ENCODE results near the gene VSTM2B.
"Not testable (repeated sequence)": the region's sequence is repeated elsewhere in the genome, so short reads cannot be mapped to it uniquely, and the experiment has no call there.

The VSTM2B gene

GRCh38 chr19:29551774-29552173 lies 26.0 kb downstream of the VSTM2B start:
- H3K4me3 ChIP-seq (ENCODE audit: low read length), result no peak overlapping the region
- H3K4me1 ChIP-seq (ENCODE audit: insufficient read depth, low read length), result no peaks in the 10 kb centered on the region
- H3K9ac ChIP-seq (ENCODE audit: low read depth, low read length), result no peak overlapping the region
- no peak overlapping the region for H3K27ac ChIP-seq (ENCODE audit: low read length)
- peaks cover 15% of the 10 kb centered on the region for H3K9me3 ChIP-seq (ENCODE audit: insufficient read depth, low read depth, low read length)
- H3K27me3 ChIP-seq (ENCODE audit: insufficient read depth, low read length), result no peaks in the 10 kb centered on the region; the same call in 1 of the 2 replicates
- H3K36me3 ChIP-seq (ENCODE audit: insufficient read depth, low read depth, low read length), result no peaks in the 10 kb centered on the region

DNA sequence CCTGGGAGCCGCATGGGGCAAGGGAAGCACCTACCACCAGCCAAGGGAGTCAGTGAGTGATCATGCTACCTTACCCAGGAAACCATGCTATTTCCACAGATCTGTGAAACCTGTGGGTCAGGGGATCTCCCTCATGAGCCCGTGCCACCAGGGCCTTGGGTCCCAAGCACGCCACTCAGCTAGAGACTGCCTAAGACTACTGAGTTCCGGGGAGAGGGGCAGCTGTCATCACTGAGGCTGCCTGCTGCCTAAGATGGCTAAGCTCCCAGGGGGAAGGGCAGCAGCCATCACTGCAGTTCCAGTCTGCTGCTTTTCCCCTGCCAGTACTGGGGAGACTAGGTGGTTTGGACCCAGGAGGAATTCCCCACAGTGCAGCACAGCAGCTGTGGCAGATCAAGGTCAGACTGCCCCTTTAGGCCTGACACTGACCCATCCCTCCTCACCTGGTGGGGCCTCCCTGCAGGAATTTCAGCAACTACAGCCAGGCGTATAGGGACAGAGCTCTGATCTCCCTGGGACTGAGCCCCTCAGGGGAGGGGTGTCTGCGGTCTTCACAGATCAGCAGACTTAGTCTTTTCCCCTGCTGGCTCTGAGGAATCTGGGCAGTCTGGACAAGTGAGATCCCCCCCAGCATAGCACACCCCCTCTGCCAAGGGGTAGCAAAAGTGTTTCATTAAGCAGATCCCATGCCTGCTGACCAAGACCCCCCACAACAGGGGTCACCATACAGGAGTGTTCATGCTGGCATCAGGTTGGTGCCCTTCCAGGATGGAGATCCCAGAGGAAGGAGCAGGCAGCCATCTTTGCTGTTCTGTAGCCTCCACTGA lies 26.9 kb downstream of the VSTM2B start:
- Histone ChIP-seq H3K4me3 (ENCODE audit: low read length) (no peak overlapping the region), H3K9me3 (ENCODE audit: insufficient read depth, low read depth, low read length) (peaks cover 15% of the 10 kb centered on the region), H3K9ac (ENCODE audit: low read depth, low read length) (no peak overlapping the region), H3K27me3 (ENCODE audit: insufficient read depth, low read length) (no peaks in the 10 kb centered on the region; the same call in 1 of the 2 replicates), H3K27ac (ENCODE audit: low read length) (no peak overlapping the region), H3K36me3 (ENCODE audit: insufficient read depth, low read depth, low read length) (no peaks in the 10 kb centered on the region), H3K4me1 (ENCODE audit: insufficient read depth, low read length) (no peaks in the 10 kb centered on the region)

DNA sequence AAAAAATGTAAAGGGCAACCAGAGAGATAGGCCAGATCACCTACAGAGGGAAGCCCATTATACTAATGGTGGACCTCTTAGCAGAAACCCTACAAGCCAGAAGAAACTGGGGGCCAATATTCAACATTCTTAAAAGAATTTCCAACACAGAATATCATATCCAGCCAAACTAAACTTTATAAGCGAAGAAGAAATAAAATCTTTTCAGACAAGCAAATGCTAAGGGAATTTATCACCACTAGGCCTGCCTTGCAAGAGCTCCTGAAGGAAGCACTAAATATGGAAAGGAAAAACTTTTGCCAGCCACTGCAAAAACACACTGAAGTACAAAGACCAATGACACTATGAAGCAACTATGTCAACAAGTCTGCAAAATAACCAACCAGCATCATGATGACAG lies 28.4 kb downstream of the VSTM2B start:
- Histone ChIP-seq H3K36me3 (ENCODE audit: insufficient read depth, low read depth, low read length) (no peaks in the 10 kb centered on the region), H3K27ac (ENCODE audit: low read length) (no peak overlapping the region), H3K9me3 (ENCODE audit: insufficient read depth, low read depth, low read length) (peaks cover 21% of the 10 kb centered on the region), H3K9ac (ENCODE audit: low read depth, low read length) (no peak overlapping the region), H3K27me3 (ENCODE audit: insufficient read depth, low read length) (no peaks in the 10 kb centered on the region; the same call in 1 of the 2 replicates), H3K4me3 (ENCODE audit: low read length) (no peak overlapping the region), H3K4me1 (ENCODE audit: insufficient read depth, low read length) (no peaks in the 10 kb centered on the region)

DNA sequence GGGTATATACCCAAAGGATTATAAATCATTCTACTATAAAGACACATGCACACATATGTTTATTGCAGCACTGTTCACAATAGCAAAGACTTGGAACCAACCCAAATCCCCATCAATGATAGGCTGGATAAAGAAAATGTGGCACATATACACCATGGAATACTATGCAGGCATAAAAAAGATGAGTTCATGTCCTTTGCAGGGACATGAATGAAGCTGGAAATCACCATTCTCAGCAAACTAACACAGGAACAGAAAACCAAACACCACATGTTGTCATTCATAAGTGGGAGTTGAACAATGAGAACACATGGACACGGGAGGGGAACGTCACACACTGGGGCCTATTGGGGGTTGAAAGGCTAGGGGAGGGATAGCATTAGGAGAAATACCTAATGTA lies 33.3 kb downstream of the VSTM2B start:
- not testable (repeated sequence) for H3K36me3 ChIP-seq (ENCODE audit: insufficient read depth, low read depth, low read length); H3K27me3 ChIP-seq (ENCODE audit: insufficient read depth, low read length); H3K9ac ChIP-seq (ENCODE audit: low read depth, low read length); H3K4me3 ChIP-seq (ENCODE audit: low read length); H3K4me1 ChIP-seq (ENCODE audit: insufficient read depth, low read length); H3K27ac ChIP-seq (ENCODE audit: low read length)
- peaks cover 24% of the 10 kb centered on the region for H3K9me3 ChIP-seq (ENCODE audit: insufficient read depth, low read depth, low read length)

GRCh38 chr19:29559743-29560142 lies 33.9 kb downstream of the VSTM2B start:
- Histone ChIP-seq H3K4me3 (ENCODE audit: low read length) (no peak overlapping the region), H3K27me3 (ENCODE audit: insufficient read depth, low read length) (no peaks in the 10 kb centered on the region; the same call in 1 of the 2 replicates), H3K4me1 (ENCODE audit: insufficient read depth, low read length) (no peaks in the 10 kb centered on the region), H3K27ac (ENCODE audit: low read length) (no peak overlapping the region), H3K36me3 (ENCODE audit: insufficient read depth, low read depth, low read length) (no peaks in the 10 kb centered on the region), H3K9me3 (ENCODE audit: insufficient read depth, low read depth, low read length) (peaks cover 19% of the 10 kb centered on the region), H3K9ac (ENCODE audit: low read depth, low read length) (no peak overlapping the region)

- H3K9ac ChIP-seq (ENCODE audit: low read depth, low read length), result no peak overlapping the region
- H3K4me3 ChIP-seq (ENCODE audit: low read length), result no peak overlapping the region
- H3K9me3 ChIP-seq (ENCODE audit: insufficient read depth, low read depth, low read length), result peaks cover 19% of the 10 kb centered on the region
- H3K27me3 ChIP-seq (ENCODE audit: insufficient read depth, low read length), result no peaks in the 10 kb centered on the region; the same call in 1 of the 2 replicates
- no peaks in the 10 kb centered on the region for H3K36me3 ChIP-seq (ENCODE audit: insufficient read depth, low read depth, low read length)
- no peak overlapping the region for H3K27ac ChIP-seq (ENCODE audit: low read length)
- H3K4me1 ChIP-seq (ENCODE audit: insufficient read depth, low read length), result no peaks in the 10 kb centered on the region
These were observed 34.7 kb downstream of the VSTM2B start for GRCh38 chr19:29560313-29561075.

DNA sequence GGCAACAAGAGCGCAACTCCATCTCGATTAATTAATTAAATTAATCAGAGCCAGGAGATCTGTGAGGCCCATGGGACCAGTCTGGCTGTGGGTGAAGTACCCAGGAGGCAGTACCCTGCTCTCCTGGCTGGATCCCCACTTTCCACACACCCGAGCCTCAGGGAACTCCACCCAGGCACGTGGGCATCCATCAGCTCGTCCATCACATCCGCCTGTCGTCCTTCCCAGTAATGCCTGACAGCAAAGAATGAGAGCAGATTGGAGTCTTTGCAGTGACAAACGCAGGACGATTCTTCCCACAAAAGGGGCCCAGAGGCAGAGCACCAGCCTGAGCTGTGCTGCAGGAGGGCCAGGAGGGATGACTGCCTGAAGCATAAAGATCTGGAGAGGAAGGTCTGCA lies 35.8 kb downstream of the VSTM2B start:
- H3K27ac ChIP-seq (ENCODE audit: low read length), result no peak overlapping the region
- peaks cover 14% of the 10 kb centered on the region for H3K9me3 ChIP-seq (ENCODE audit: insufficient read depth, low read depth, low read length)
- no peaks in the 10 kb centered on the region for H3K4me1 ChIP-seq (ENCODE audit: insufficient read depth, low read length)
- no peaks in the 10 kb centered on the region for H3K36me3 ChIP-seq (ENCODE audit: insufficient read depth, low read depth, low read length)
- H3K9ac ChIP-seq (ENCODE audit: low read depth, low read length), result no peak overlapping the region
- H3K27me3 ChIP-seq (ENCODE audit: insufficient read depth, low read length), result no peaks in the 10 kb centered on the region; the same call in 1 of the 2 replicates
- H3K4me3 ChIP-seq (ENCODE audit: low read length), result no peak overlapping the region

GRCh38 chr19:29562299-29563297 lies 36.8 kb downstream of the VSTM2B start:
- Histone ChIP-seq H3K27me3 (ENCODE audit: insufficient read depth, low read length) (no peaks in the 10 kb centered on the region; the same call in 1 of the 2 replicates), H3K9me3 (ENCODE audit: insufficient read depth, low read depth, low read length) (peaks cover 14% of the 10 kb centered on the region)

DNA sequence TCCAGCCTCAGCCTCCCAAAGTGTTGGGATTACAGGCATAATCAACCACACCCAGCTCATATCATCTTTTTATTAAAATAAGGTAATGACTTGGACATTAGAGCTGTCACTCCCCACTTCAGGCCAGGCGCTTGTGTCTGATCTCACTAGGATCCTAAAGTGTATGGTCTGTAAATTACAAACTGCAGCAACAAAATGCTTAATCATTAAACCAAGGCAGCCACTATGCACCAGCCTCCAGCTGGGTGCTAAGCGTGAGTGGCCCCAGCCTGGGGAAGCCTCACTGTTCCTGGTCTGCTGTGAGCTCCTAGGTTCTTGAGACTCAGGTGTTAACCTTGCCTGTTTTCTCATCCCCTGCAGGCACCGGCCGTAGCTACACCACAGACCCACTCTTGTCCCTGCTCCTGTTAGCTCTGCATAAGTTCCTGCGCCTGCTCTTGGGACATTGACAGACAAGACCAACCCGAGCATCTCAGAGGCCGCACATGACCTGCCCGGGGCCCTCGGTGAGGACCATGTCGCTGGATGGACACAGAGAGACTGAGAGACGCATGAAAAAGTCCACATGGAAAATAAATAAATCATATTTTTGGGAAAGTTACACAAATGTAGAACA lies 37.8 kb downstream of the VSTM2B start:
- peaks cover 8% of the 10 kb centered on the region for H3K9me3 ChIP-seq (ENCODE audit: insufficient read depth, low read depth, low read length)
- no peaks in the 10 kb centered on the region; the same call in 1 of the 2 replicates for H3K27me3 ChIP-seq (ENCODE audit: insufficient read depth, low read length)
- H3K9ac ChIP-seq (ENCODE audit: low read depth, low read length), result no peak overlapping the region
- no peaks in the 10 kb centered on the region for H3K36me3 ChIP-seq (ENCODE audit: insufficient read depth, low read depth, low read length)
- no peaks in the 10 kb centered on the region for H3K4me1 ChIP-seq (ENCODE audit: insufficient read depth, low read length)
- no peak overlapping the region for H3K27ac ChIP-seq (ENCODE audit: low read length)
- H3K4me3 ChIP-seq (ENCODE audit: low read length), result no peak overlapping the region

More at GRCh38 chr19:29562299-29563297, 36.8 kb downstream of the VSTM2B start:
- Histone ChIP-seq H3K9ac (ENCODE audit: low read depth, low read length) (no peak overlapping the region), H3K4me3 (ENCODE audit: low read length) (no peak overlapping the region), H3K36me3 (ENCODE audit: insufficient read depth, low read depth, low read length) (no peaks in the 10 kb centered on the region), H3K27ac (ENCODE audit: low read length) (no peak overlapping the region), H3K4me1 (ENCODE audit: insufficient read depth, low read length) (no peaks in the 10 kb centered on the region)

DNA sequence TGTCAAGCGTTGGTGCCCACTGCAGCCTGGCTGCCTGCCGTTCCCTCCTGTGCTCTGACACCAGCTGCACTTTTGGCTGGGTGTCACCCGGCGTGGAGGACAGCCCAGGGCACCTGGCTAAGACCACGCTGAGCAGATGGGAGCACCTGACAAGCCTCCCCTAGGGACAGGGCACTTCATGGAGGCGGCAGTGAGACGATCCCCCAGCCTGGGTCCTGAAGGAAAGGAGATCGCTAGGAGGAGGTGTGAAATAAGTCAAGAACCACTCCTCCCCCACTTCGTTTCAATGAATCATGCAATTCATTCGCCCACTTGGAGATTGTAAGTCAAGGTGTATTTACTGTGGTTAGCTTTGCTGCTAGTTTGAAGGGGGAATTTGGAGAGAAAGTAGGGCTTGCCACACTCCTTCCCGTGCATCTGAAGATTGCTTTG lies 38.8 kb downstream of the VSTM2B start:
- H3K9ac ChIP-seq (ENCODE audit: low read depth, low read length), result no peak overlapping the region
- H3K4me3 ChIP-seq (ENCODE audit: low read length), result no peak overlapping the region
- peaks cover 6% of the 10 kb centered on the region for H3K9me3 ChIP-seq (ENCODE audit: insufficient read depth, low read depth, low read length)
- no peaks in the 10 kb centered on the region for H3K4me1 ChIP-seq (ENCODE audit: insufficient read depth, low read length)
- no peak overlapping the region for H3K27ac ChIP-seq (ENCODE audit: low read length)
- H3K27me3 ChIP-seq (ENCODE audit: insufficient read depth, low read length), result no peaks in the 10 kb centered on the region; the same call in 1 of the 2 replicates
- no peaks in the 10 kb centered on the region for H3K36me3 ChIP-seq (ENCODE audit: insufficient read depth, low read depth, low read length)
